BE2C (cell line): Measurements from ENCODE around the gene AXIN1. TPM values are rescaled to one million over a fixed set of nuclear protein-coding genes. Genes with fewer than 3 reads are reported as not detected.

Source experiments
- DNase-seq: peaks from one replicate; pipeline ENCODE4 v3.0.0-alpha.2; 2020
- H3K27me3 ChIP-seq: fragments of 250-450 bp; sonication (Bioruptor Pico); 2 replicates; pipeline ENCODE4 v1.5.1; 2020; ENCODE audit warnings: mild to moderate bottlenecking
- H3K36me3 ChIP-seq: fragments of 250-450 bp; sonication (Bioruptor Pico); 2 replicates; pipeline ENCODE4 v1.5.1; 2020; ENCODE audit warnings: mild to moderate bottlenecking
- H3K4me1 ChIP-seq: fragments of 250-450 bp; sonication (Bioruptor Pico); 2 replicates; pipeline ENCODE4 v1.5.1; 2020
- H3K4me3 ChIP-seq: 2 replicates; pipeline ENCODE4 v1.5.1; 2011; ENCODE audit warnings: low read depth, low read length
- H3K9me3 ChIP-seq: fragments of 250-450 bp; sonication (Bioruptor Pico); 2 replicates; pipeline ENCODE4 v1.5.1; 2020
- polyA plus RNA-seq: library from polyadenylated mRNA; unstranded; fragments of >200 nt; gene quantifications from one replicate; pipeline ENCODE4 v1.2.1, GENCODE V29; 2012; ENCODE audit warnings: low read depth, missing spikeins; ENCODE audit not compliant: insufficient read length, insufficient read depth
- TF ChIP-seq, protein P1 (sequence below): IDR thresholded peaks from 2 replicates; pipeline ENCODE4 v1.5.1; 2012; ENCODE audit warnings: mild to moderate bottlenecking, low read depth, low read length

AXIN1 gene, protein sequence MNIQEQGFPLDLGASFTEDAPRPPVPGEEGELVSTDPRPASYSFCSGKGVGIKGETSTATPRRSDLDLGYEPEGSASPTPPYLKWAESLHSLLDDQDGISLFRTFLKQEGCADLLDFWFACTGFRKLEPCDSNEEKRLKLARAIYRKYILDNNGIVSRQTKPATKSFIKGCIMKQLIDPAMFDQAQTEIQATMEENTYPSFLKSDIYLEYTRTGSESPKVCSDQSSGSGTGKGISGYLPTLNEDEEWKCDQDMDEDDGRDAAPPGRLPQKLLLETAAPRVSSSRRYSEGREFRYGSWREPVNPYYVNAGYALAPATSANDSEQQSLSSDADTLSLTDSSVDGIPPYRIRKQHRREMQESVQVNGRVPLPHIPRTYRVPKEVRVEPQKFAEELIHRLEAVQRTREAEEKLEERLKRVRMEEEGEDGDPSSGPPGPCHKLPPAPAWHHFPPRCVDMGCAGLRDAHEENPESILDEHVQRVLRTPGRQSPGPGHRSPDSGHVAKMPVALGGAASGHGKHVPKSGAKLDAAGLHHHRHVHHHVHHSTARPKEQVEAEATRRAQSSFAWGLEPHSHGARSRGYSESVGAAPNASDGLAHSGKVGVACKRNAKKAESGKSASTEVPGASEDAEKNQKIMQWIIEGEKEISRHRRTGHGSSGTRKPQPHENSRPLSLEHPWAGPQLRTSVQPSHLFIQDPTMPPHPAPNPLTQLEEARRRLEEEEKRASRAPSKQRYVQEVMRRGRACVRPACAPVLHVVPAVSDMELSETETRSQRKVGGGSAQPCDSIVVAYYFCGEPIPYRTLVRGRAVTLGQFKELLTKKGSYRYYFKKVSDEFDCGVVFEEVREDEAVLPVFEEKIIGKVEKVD
- 24.6 TPM for polyA plus RNA-seq

DNA sequence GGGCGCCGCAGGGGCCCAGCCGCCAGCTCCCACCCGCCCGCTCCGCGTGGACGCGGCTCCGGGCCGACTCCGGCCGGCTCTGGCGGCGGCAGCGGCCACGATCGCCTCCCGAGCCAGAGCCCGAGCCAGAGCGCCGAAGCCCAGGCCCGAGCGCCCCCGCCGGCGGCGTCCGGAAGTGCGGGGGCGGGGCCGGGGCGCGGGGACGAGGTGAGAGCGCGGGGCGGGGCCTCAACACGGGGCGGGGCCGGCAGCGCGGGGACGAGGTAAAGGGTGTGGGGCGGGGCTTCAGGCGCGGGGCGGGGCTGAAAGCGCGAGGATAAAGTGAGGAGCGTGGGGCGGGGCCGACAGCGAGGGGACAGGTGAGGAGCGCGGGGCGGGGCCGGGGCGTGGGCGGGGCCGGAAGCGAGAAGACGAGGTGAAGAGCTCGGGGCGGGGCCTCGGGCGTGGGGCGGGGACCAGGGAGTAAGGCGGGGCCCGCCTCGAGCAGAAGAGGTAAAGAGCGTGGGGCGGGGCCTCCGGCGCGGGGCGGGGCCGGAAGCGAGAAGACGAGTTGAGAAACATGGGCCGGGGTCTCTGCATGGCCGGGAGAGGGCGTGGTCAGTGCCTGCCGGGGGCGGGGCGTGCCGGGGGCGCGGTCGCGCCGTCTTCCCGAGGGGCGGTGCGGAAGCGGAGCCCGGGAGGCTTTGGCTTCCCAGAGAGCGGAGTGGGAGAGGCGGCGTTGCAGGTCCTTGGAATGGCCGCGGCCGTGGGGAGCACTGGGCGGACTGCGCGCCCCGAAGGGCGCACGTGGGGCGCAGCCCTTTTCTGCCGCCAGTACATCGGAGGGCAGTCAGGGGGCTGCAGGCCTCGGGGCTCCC lies at the start of gene AXIN1:
TSS of gene AXIN1 (minus strand) at position 177 of the 857 bp plus-strand sequence. CDS start 5,698 bp downstream, outside the sequence.
- no peaks in the 10 kb centered on the region for H3K27me3 ChIP-seq
- H3K4me3 ChIP-seq = peak within 1 kb of the TSS; percentile 53
- H3K4me1 ChIP-seq = no peaks in the 10 kb centered on the region
- DNase-seq = peak; percentile 100
- TF ChIP-seq, protein P1, sequence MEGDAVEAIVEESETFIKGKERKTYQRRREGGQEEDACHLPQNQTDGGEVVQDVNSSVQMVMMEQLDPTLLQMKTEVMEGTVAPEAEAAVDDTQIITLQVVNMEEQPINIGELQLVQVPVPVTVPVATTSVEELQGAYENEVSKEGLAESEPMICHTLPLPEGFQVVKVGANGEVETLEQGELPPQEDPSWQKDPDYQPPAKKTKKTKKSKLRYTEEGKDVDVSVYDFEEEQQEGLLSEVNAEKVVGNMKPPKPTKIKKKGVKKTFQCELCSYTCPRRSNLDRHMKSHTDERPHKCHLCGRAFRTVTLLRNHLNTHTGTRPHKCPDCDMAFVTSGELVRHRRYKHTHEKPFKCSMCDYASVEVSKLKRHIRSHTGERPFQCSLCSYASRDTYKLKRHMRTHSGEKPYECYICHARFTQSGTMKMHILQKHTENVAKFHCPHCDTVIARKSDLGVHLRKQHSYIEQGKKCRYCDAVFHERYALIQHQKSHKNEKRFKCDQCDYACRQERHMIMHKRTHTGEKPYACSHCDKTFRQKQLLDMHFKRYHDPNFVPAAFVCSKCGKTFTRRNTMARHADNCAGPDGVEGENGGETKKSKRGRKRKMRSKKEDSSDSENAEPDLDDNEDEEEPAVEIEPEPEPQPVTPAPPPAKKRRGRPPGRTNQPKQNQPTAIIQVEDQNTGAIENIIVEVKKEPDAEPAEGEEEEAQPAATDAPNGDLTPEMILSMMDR = peak; percentile 23; the same call in 1 of the 2 replicates
- H3K9me3 ChIP-seq = no peaks in the 10 kb centered on the region
- peaks cover 6% of the 10 kb centered on the region for H3K36me3 ChIP-seq

DNA sequence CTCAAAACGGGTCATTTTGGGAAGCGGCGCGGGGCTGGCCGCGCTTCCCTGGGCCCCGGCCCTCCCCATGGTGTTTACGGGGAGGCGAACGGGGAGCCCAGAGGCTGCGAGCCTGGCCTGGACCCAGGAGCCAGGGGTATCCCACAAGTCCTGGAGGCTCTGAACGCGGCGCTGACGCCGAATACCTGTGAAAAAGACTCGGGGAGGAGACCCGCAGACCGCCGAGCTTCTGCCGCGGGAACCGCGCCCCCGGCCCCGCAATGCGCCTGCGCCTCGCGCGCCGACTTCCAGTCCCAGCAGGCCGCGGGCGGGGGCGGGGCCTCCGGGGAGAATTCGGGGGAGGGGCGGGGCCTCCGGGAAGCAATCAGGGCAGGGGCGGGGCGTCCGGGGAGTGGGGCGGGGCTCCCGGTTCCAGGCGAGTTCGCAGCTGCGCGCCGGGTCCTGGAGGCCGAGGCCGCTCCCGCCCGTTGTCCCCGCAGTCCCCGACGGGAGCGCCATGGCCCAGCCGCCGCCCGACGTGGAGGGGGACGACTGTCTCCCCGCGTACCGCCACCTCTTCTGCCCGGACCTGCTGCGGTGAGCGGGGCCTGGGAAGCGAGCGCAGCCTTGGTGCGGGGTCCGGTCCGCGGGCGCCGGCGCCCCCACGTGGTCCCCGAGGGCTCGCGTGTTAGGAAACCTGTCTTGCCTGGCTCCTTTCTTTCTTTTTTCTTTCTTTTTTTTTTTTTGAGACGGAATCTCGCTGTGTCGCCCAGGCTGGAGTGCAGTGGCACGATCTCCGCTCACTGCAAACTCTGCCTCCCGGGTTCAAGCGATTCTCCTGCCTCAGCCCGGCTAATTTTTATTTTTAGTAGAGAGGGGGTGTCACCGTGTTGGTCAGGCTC lies 49.2 kb upstream of the AXIN1 start, which contains the start of gene DECR2:
TSS of gene DECR2 (plus strand) at position 418 of the 881 bp plus-strand sequence. CDS start at position 497, 79 bp downstream.
- H3K4me1 ChIP-seq = peaks cover 6% of the 10 kb centered on the region
- peak within 1 kb of the TSS; percentile 75 for H3K4me3 ChIP-seq
- DNase-seq = peak; percentile 99
- no peaks in the 10 kb centered on the region for H3K9me3 ChIP-seq
- H3K36me3 ChIP-seq = peaks cover 27% of the 10 kb centered on the region
- TF ChIP-seq, protein P1 = peak; percentile 39
- H3K27me3 ChIP-seq = no peaks in the 10 kb centered on the region

DNA sequence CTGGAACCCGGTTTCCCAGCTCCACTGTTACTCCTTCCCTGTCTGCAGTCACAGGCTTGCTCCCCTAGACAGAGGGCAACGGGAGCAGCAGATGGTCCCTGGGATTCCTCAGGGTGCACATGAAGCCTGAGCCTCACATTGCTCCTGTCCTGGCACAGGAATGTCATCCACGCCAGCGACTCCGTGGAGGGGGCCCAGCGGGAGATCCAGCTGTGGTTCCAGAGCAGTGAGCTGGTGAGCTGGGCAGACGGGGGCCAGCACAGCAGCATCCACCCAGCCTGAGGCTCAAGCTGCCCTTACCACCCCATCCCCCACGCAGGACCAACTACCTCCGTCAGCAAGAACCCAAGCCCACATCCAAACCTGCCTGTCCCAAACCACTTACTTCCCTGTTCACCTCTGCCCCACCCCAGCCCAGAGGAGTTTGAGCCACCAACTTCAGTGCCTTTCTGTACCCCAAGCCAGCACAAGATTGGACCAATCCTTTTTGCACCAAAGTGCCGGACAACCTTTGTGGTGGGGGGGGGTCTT lies 47.6 kb upstream of the AXIN1 start:
- Histone ChIP-seq H3K4me3 (no peak overlapping the region), H3K27me3 (no peaks in the 10 kb centered on the region), H3K9me3 (no peaks in the 10 kb centered on the region), H3K4me1 (peaks cover 8% of the 10 kb centered on the region), H3K36me3 (peaks cover 27% of the 10 kb centered on the region)
- no peak for DNase-seq
- TF ChIP-seq, protein P1 = no peak

DNA sequence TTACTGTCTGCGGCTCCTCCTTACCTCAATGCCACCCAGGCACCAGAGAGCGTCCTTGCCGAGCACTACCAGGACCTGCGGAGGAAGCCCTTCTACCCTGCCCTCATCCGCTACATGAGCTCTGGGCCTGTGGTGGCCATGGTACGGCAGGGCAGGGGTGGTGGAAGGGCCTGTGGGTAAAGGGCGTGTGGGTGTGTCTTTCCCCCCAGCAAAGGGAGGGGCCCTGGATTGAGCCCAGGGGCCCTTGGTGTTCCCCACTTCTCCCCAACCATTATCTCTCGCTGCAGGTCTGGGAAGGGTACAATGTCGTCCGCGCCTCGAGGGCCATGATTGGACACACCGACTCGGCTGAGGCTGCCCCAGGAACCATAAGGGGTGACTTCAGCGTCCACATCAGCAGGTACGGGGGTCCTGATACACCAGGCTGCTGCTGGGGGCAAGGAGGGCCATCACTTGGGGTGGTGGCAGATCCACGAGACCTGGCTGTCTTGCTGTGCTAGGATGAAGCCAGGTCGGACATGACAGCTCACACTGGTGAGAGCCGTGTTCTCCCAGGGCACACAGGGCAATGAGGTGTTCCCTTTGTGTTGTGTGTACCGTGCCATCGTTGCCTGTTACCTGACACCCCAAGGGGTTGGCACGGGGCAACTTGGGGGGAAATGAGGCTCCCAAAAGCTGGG lies 47.0 kb upstream of the AXIN1 start:
- no peaks in the 10 kb centered on the region for H3K27me3 ChIP-seq
- no peak overlapping the region for H3K4me3 ChIP-seq
- DNase-seq = no peak
- TF ChIP-seq, protein P1 = no peak
- H3K9me3 ChIP-seq = no peaks in the 10 kb centered on the region
- H3K36me3 ChIP-seq = peaks cover 27% of the 10 kb centered on the region
- peaks cover 8% of the 10 kb centered on the region for H3K4me1 ChIP-seq
